ENCODE data around the gene SLC51A. TPM values are rescaled to one million over a fixed set of nuclear protein-coding genes. Genes with fewer than 3 reads are reported as not detected.
A peak's percentile ranks its signal among the peaks of the same experiment; 100 is the strongest.

The SLC51A gene
- total RNA-seq, 4 donors from 2014 or later: 0.39 to 1.4 TPM; not detected in 2

DNA sequence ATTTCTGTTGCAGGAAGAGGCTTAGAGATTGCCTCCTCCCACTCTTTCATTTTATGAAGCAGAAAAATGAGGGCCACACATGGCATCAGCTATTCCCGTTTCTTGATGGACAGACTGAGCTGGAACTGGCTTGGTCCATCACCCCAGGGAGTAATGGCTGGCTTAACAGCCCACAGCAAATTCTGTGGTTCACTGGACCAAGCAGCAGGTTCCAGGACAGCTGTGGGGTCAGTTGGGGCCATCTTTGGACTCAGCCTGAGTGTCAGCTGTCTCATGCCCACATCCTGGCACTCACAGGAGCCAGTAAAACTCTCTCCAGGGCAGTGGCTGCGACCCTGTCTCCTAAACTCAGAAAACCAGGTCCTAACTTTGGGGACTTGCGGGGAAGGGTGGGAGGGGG is 41.7 kb upstream of the SLC51A start:
- H3K27me3 ChIP-seq: no peaks in the 10 kb centered on the region
- peaks cover 15 to 22% of the 10 kb centered on the region in 2 donors for H3K4me1 ChIP-seq
- intact Hi-C loops (cut with DNase I; ENCODE audit: low total_unique reads) (loop anchor here (5.0 kb wide), 1 partner anchor 57 kb away; no protein-coding TSS in a partner anchor), in situ Hi-C loops (cut with MboI; ENCODE audit: low sequenced_read_pairs in 4 of 4) (no loop called here)
- no peaks in the 10 kb centered on the region for H3K36me3 ChIP-seq
- H3K9me3 ChIP-seq: no peaks in the 10 kb centered on the region
- peak in 1 of 2 donors; percentile 52 for DNase-seq
- no peak overlapping the region for H3K27ac ChIP-seq
- H3K4me3 ChIP-seq: no peak overlapping the region
- TF ChIP-seq, protein P1, sequence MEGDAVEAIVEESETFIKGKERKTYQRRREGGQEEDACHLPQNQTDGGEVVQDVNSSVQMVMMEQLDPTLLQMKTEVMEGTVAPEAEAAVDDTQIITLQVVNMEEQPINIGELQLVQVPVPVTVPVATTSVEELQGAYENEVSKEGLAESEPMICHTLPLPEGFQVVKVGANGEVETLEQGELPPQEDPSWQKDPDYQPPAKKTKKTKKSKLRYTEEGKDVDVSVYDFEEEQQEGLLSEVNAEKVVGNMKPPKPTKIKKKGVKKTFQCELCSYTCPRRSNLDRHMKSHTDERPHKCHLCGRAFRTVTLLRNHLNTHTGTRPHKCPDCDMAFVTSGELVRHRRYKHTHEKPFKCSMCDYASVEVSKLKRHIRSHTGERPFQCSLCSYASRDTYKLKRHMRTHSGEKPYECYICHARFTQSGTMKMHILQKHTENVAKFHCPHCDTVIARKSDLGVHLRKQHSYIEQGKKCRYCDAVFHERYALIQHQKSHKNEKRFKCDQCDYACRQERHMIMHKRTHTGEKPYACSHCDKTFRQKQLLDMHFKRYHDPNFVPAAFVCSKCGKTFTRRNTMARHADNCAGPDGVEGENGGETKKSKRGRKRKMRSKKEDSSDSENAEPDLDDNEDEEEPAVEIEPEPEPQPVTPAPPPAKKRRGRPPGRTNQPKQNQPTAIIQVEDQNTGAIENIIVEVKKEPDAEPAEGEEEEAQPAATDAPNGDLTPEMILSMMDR (IDR thresholded peaks at IDR 0.05 in 4 of 5, conservative IDR thresholded peaks at IDR 0.05 in 1 of 5): no peak
- TF ChIP-seq POLR2A (IDR thresholded peaks at IDR 0.05): no peak
- peak; percentile 50 to 67 for ATAC-seq

DNA sequence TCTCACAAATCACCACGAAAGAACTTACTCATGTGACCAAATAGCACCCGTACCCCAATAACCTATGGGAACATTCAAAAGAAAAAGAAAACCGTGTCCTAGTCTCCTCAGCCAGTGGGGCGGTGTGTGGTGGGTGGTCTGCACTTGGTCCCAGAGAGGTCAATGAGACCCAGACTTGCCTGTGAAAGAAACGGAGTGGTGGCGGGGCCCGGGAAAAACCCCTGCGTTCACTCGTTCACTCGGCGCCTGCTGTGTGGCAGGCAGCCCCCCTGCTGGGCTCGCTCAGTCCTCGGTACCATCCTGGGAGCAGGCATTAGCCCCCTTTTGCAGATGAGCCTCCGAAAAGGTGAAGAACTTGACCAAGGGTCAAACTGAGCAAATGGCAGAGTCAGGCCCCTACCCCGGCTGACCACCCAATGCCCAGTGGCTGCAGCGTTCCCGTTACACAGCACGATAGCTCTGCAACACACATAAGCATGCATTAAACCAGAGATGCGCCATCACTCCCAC is 41.2 kb upstream of the SLC51A start:
- Histone ChIP-seq H3K36me3 (no peaks in the 10 kb centered on the region), H3K27ac (no peak overlapping the region), H3K4me1 (peaks cover 20 to 28% of the 10 kb centered on the region in 2 donors), H3K9me3 (no peaks in the 10 kb centered on the region), H3K27me3 (no peaks in the 10 kb centered on the region), H3K4me3 (no peak overlapping the region)
- DNase-seq: no peak
- in situ Hi-C loops (cut with MboI; ENCODE audit: low sequenced_read_pairs in 4 of 4): no loop called here
- no peak for TF ChIP-seq POLR2A (IDR thresholded peaks at IDR 0.05)
- TF ChIP-seq, protein P1 (IDR thresholded peaks at IDR 0.05 in 4 of 5, conservative IDR thresholded peaks at IDR 0.05 in 1 of 5): no peak
- ATAC-seq: no peak
- intact Hi-C loops (cut with DNase I; ENCODE audit: low total_unique reads): loop anchor here (5.0 kb wide), 1 partner anchor 58 kb away; no protein-coding TSS in a partner anchor

DNA sequence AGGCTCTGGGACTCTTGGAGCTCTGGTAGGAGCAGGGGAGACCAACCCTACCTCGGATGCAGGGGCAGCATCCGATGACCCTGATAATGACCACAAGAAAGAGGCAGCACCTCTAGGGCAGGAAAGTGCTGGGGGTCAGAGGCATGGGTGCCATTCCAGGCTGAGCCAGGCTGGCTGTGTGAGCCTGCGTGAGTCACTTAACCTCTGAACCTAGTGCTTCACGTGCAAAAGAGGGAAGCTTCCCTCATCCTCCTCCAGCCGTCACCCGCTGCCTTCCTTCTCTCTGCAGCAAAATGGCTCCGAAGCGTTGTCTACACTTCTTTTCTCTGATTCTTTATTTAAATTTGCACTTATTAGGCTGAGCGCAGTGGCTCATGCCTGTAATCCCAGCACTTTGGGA is 40.6 kb upstream of the SLC51A start:
- H3K27me3 ChIP-seq: no peaks in the 10 kb centered on the region
- H3K9me3 ChIP-seq: no peaks in the 10 kb centered on the region
- no peaks in the 10 kb centered on the region for H3K36me3 ChIP-seq
- peaks cover 20 to 28% of the 10 kb centered on the region in 2 donors for H3K4me1 ChIP-seq
- DNase-seq: no peak
- intact Hi-C loops (cut with DNase I; ENCODE audit: low total_unique reads): loop anchor here (5.0 kb wide), 1 partner anchor 58 kb away; no protein-coding TSS in a partner anchor
- H3K27ac ChIP-seq: no peak overlapping the region
- TF ChIP-seq, protein P1 (IDR thresholded peaks at IDR 0.05 in 4 of 5, conservative IDR thresholded peaks at IDR 0.05 in 1 of 5): no peak
- no peak for TF ChIP-seq POLR2A (IDR thresholded peaks at IDR 0.05)
- ATAC-seq: no peak
- in situ Hi-C loops (cut with MboI; ENCODE audit: low sequenced_read_pairs in 4 of 4): no loop called here
- no peak overlapping the region for H3K4me3 ChIP-seq

DNA sequence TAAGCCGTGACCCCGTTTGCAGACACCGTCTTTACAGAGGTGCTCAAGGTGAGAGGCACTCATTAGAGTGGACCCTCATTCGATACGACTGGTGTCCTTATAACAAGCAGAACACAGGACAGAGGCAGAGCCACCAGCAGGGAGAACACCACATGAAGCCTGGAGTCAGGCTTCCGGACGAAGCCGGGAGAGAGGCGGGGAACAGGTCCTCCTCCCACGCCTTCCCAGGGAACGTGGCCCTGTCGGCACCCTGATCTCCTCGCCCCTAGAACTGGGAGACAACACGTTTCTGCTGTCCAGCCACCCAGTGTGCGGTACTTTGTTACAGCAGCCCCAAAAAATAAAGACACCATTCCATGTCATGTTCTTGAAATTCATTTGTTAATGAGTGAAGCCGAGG is 38.8 kb upstream of the SLC51A start:
- in situ Hi-C loops (cut with MboI; ENCODE audit: low sequenced_read_pairs in 4 of 4) (no loop called here), intact Hi-C loops (cut with DNase I; ENCODE audit: low total_unique reads) (loop anchor here (5.0 kb wide), 1 partner anchor 60 kb away; no protein-coding TSS in a partner anchor)
- ATAC-seq: no peak
- H3K27me3 ChIP-seq: no peaks in the 10 kb centered on the region
- TF ChIP-seq, protein P1 (IDR thresholded peaks at IDR 0.05 in 4 of 5, conservative IDR thresholded peaks at IDR 0.05 in 1 of 5): no peak
- no peak for TF ChIP-seq POLR2A (IDR thresholded peaks at IDR 0.05)
- H3K4me1 ChIP-seq: peaks cover 20 to 28% of the 10 kb centered on the region in 2 donors
- no peak overlapping the region for H3K27ac ChIP-seq
- no peaks in the 10 kb centered on the region for H3K36me3 ChIP-seq
- DNase-seq: no peak
- H3K4me3 ChIP-seq: no peak overlapping the region
- no peaks in the 10 kb centered on the region for H3K9me3 ChIP-seq
